Esophagus squamous epithelium (tissue), 4 donors: ENCODE results near the gene MYO1F.
A peak's percentile ranks its signal among the peaks of the same experiment; 100 is the strongest.

Experiments used
- CTCF ChIP-seq, 6 experiments: fragments of 450-650 bp in 4 of 6; fragments of 200-600 bp in 2 of 6; sonication (generic) in 2 of 6; IDR thresholded peaks; one replicate each; pipeline ENCODE4 v1.5.1; 2016 to 2019; ENCODE audit warnings: antibody characterized with exemption in 6 of 6, mild to moderate bottlenecking in 4 of 6, moderate library complexity in 4 of 6
- POLR2A ChIP-seq, 4 donors: fragments of 450-650 bp; IDR thresholded peaks; one replicate each; pipeline ENCODE4 v1.6.1; 2017; ENCODE audit warnings: antibody characterized with exemption in 4 of 4, mild to moderate bottlenecking in 4 of 4, moderate library complexity in 3 of 4

GRCh38 chr19:8609279-8610040 lies 32.2 kb upstream of the MYO1F start:
- TF ChIP-seq POLR2A (IDR thresholded peaks at IDR 0.05): peak in 1 of 4 donors; percentile 33
- peak in 1 of 6 experiments; percentile 17 for TF ChIP-seq CTCF (IDR thresholded peaks at IDR 0.05)
